DND-41 (cell line): Measurements from ENCODE around the gene RELN.

Experiments used
- ATAC-seq: fragments of 200-7000 bp; cut with Tn5 transposase; 3 replicates; pipeline ENCODE4 v1.9.1; 2021; ENCODE audit warnings: low read depth; ENCODE audit not compliant: insufficient read depth
- DNase-seq: peaks from one replicate; pipeline ENCODE4 v3.0.0-alpha.2; 2020
- H2AFZ ChIP-seq: 2 replicates; pipeline ENCODE4 v1.6.0; 2012; ENCODE audit warnings: low read depth, low read length
- H3K27ac ChIP-seq: 2 replicates; pipeline ENCODE4 v1.5.1; 2012; ENCODE audit warnings: low read length, inconsistent platforms
- H3K27me3 ChIP-seq: fragments of 200-600 bp; sonication (generic); 2 replicates; pipeline ENCODE4 v1.6.0; 2012; ENCODE audit warnings: low read length, mild to moderate bottlenecking, inconsistent platforms; ENCODE audit not compliant: insufficient read depth, poor library complexity
- H3K36me3 ChIP-seq: 2 replicates; pipeline ENCODE4 v1.5.1; 2012; ENCODE audit warnings: low read length, inconsistent platforms; ENCODE audit not compliant: insufficient read depth
- H3K4me1 ChIP-seq: 2 replicates; pipeline ENCODE4 v1.5.1; 2012; ENCODE audit warnings: mild to moderate bottlenecking, low read length; ENCODE audit not compliant: insufficient read depth
- H3K4me2 ChIP-seq: 2 replicates; pipeline ENCODE4 v1.6.0; 2012; ENCODE audit warnings: mild to moderate bottlenecking, moderate library complexity, low read length, inconsistent platforms; ENCODE audit not compliant: insufficient read depth
- H3K4me3 ChIP-seq, 2 experiments: fragments of 200-600 bp in 1 of 2; shearing (Covaris generic) in 1 of 2; 2 replicates each; pipeline ENCODE4 v1.5.1; 2012 to 2016; ENCODE audit warnings: inconsistent platforms in 2 of 2, low read length in 2 of 2, mild to moderate bottlenecking in 2 of 2, low read depth in 1 of 2, moderate library complexity in 1 of 2
- H3K79me2 ChIP-seq: 2 replicates; pipeline ENCODE4 v1.6.0; 2012; ENCODE audit warnings: low read length, inconsistent platforms; ENCODE audit not compliant: insufficient read depth
- H3K9ac ChIP-seq: 2 replicates; pipeline ENCODE4 v1.6.0; 2012; ENCODE audit warnings: low read depth, mild to moderate bottlenecking, inconsistent platforms, low read length, moderate library complexity
- H3K9me3 ChIP-seq: 2 replicates; pipeline ENCODE4 v1.5.1; 2012; ENCODE audit warnings: low read length, moderate library complexity, mild to moderate bottlenecking, inconsistent platforms; ENCODE audit not compliant: insufficient read depth, severe bottlenecking
- H4K20me1 ChIP-seq: 2 replicates; pipeline ENCODE4 v1.6.0; 2012; ENCODE audit warnings: low read length; ENCODE audit not compliant: insufficient read depth
- EZH2 ChIP-seq: IDR thresholded peaks from 3 replicates; pipeline ENCODE4 v1.6.1; 2012; ENCODE audit warnings: borderline replicate concordance, low read depth, mild to moderate bottlenecking, moderate library complexity, low read length, inconsistent platforms; ENCODE audit not compliant: severe bottlenecking
- TF ChIP-seq, protein P1 (sequence below): IDR thresholded peaks from 2 replicates; pipeline ENCODE4 v1.5.1; 2012; ENCODE audit warnings: borderline replicate concordance, low read length, moderate library complexity, mild to moderate bottlenecking; ENCODE audit not compliant: poor library complexity, severe bottlenecking; ENCODE audit errors: extremely low read depth

RELN gene

DNA sequence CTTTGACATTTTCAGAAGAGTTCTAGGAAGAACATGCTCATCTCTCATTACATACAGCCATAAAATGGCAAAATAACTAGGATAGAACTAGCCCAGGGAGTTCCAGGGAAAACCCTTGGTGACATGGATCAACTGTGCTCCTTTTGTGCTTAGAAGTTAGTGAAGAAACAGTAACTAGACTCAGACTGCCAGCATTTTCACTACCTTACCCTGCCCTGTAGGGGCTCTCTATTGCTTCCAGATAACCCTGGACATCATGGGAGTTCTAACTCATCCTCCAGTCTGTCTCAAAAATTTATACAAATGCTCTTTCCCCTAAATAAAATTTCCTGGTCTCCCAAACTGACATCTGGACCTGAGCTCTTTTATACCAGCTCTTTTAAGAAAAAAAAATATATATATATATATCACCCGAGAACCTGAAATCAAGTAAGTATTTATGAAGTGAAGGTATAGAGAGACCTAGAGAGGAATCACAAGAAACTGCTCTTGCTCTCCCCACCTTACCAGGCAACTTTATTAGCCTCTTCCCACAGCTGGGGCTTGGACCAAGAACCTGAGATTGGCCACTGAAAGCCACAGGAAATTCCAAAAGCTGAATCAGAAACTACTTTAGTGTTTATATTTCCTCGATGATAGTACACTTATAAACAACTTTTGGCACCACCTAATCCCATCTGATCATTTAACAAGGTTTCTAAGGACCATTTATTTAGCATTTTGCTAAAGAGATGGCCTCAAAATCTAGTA is 101.4 kb downstream of the RELN start:
- Histone ChIP-seq H3K4me3 (no peak overlapping the region), H4K20me1 (no peaks in the 10 kb centered on the region), H3K4me1 (no peaks in the 10 kb centered on the region), H3K9ac (no peak overlapping the region), H3K36me3 (no peaks in the 10 kb centered on the region), H2AFZ (no peak overlapping the region), H3K9me3 (no peaks in the 10 kb centered on the region), H3K4me2 (no peak overlapping the region), H3K27ac (no peak overlapping the region), H3K27me3 (no peaks in the 10 kb centered on the region), H3K79me2 (no peaks in the 10 kb centered on the region)
- TF ChIP-seq EZH2 = no peak
- TF ChIP-seq, protein P1, sequence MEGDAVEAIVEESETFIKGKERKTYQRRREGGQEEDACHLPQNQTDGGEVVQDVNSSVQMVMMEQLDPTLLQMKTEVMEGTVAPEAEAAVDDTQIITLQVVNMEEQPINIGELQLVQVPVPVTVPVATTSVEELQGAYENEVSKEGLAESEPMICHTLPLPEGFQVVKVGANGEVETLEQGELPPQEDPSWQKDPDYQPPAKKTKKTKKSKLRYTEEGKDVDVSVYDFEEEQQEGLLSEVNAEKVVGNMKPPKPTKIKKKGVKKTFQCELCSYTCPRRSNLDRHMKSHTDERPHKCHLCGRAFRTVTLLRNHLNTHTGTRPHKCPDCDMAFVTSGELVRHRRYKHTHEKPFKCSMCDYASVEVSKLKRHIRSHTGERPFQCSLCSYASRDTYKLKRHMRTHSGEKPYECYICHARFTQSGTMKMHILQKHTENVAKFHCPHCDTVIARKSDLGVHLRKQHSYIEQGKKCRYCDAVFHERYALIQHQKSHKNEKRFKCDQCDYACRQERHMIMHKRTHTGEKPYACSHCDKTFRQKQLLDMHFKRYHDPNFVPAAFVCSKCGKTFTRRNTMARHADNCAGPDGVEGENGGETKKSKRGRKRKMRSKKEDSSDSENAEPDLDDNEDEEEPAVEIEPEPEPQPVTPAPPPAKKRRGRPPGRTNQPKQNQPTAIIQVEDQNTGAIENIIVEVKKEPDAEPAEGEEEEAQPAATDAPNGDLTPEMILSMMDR = no peak
- ATAC-seq (no peak), DNase-seq (no peak)

DNA sequence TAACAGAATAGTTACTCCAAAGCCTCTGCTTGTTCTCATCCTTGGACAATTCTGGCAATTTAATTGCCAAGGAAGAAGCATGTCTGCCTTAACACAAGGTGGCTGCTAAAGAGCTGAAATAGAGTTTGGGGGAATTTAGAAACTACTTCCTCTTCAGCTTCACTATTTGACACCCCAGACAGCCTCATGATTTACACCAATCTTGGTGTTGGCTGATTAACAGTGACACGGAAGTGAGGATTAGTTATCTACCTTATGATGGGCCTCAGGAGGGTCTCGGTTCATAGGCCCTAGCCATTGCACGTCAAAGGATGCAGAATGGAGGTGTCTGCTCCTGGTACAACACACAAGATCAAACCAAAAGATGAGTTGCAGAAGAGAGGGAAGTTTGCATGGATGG is 102.4 kb downstream of the RELN start:
- no peak overlapping the region for H3K9ac ChIP-seq
- H3K4me2 ChIP-seq = no peak overlapping the region
- no peak for DNase-seq
- H2AFZ ChIP-seq = no peak overlapping the region
- no peak overlapping the region for H3K27ac ChIP-seq
- no peaks in the 10 kb centered on the region for H3K4me1 ChIP-seq
- TF ChIP-seq EZH2 = no peak
- TF ChIP-seq, protein P1 = no peak
- no peaks in the 10 kb centered on the region for H4K20me1 ChIP-seq
- H3K9me3 ChIP-seq = no peaks in the 10 kb centered on the region
- ATAC-seq = no peak
- no peaks in the 10 kb centered on the region for H3K36me3 ChIP-seq
- H3K27me3 ChIP-seq = no peaks in the 10 kb centered on the region
- H3K79me2 ChIP-seq = no peaks in the 10 kb centered on the region
- H3K4me3 ChIP-seq = no peak overlapping the region

DNA sequence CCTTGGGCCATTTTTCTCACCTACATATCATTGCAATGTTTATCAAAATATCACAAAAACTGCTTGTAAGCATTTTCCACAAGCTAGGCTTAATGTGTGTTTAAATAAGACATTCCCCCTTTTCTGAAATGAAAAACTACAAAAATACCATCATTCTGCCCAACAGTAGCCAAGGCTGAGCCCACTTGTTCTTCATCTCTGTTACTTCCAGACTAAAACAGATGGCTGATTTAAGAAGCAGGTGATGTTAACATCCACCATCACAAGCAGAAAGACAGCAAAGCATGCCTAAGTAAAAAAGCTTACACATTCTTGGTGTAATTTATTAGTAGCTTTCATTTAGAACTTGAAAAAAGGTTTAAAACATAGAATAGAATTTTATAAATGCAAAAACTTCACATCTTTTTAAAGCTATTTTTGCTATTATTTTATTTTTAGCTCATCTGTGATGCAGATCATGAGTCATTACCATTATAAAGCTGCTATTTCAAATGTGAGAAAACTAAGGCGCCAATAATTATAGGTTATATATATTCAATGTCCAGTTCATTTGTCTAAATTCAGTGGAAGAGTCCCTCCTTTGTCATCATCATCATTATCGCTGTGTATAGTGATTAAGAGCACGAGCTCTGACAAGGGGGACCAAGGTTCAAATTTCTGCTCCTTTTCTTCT is 109.4 kb downstream of the RELN start:
- Histone ChIP-seq H3K36me3 (no peaks in the 10 kb centered on the region), H3K27ac (no peak overlapping the region), H3K4me2 (no peak overlapping the region), H3K4me1 (no peaks in the 10 kb centered on the region), H3K27me3 (no peaks in the 10 kb centered on the region), H3K9me3 (no peaks in the 10 kb centered on the region), H3K4me3 (no peak overlapping the region), H3K79me2 (no peaks in the 10 kb centered on the region), H4K20me1 (no peaks in the 10 kb centered on the region), H3K9ac (no peak overlapping the region), H2AFZ (no peak overlapping the region)
- DNase-seq (no peak), ATAC-seq (no peak)
- no peak for TF ChIP-seq EZH2
- TF ChIP-seq, protein P1 = no peak
